ENCODE results near the gene NKPD1.

DNA sequence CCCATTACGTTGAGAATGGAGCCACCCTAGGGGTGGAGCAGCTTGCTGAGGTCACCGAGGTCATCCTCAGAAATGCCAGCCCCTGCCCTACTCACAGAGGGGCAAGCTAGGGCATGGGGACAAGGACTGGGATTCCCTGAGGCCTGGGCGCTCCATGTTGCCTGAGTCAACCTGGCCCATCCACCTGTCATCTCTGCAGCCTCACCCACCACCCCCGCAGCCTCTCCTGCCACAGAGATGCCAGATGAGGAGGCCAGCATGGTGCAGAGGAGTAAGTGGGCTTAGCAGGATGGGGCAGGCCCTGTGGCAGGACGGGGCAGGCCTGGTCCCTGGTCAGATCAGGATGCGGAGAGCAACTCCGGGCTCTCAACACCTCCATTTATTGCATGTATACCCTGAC lies 9.5 kb downstream of the NKPD1 start:
- TF ChIP-seq POLR2A (IDR thresholded peaks at IDR 0.05): no peak
- TF ChIP-seq, protein P1, sequence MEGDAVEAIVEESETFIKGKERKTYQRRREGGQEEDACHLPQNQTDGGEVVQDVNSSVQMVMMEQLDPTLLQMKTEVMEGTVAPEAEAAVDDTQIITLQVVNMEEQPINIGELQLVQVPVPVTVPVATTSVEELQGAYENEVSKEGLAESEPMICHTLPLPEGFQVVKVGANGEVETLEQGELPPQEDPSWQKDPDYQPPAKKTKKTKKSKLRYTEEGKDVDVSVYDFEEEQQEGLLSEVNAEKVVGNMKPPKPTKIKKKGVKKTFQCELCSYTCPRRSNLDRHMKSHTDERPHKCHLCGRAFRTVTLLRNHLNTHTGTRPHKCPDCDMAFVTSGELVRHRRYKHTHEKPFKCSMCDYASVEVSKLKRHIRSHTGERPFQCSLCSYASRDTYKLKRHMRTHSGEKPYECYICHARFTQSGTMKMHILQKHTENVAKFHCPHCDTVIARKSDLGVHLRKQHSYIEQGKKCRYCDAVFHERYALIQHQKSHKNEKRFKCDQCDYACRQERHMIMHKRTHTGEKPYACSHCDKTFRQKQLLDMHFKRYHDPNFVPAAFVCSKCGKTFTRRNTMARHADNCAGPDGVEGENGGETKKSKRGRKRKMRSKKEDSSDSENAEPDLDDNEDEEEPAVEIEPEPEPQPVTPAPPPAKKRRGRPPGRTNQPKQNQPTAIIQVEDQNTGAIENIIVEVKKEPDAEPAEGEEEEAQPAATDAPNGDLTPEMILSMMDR (IDR thresholded peaks at IDR 0.05): no peak

Data from body of pancreas (tissue), 4 donors.